ENCODE measurements around the gene LRRK1. TPM values are rescaled to one million over a fixed set of nuclear protein-coding genes. Genes with fewer than 3 reads are reported as not detected.

LRRK1 gene
- total and polyA plus RNA-seq, 9 donors, result 6.5 to 27.3 (median 17.5) TPM

- H3K4me3 ChIP-seq, result no peak overlapping the region
- H3K27me3 ChIP-seq, result no peaks in the 10 kb centered on the region
- no peak overlapping the region for H3K27ac ChIP-seq
- no peak for TF ChIP-seq EP300 (IDR thresholded peaks at IDR 0.05)
- TF ChIP-seq POLR2A (IDR thresholded peaks at IDR 0.05), result no peak
- no peak for TF ChIP-seq CTCF (IDR thresholded peaks at IDR 0.05)
- H3K9me3 ChIP-seq, result no peaks in the 10 kb centered on the region
- H3K36me3 ChIP-seq, result no peaks in the 10 kb centered on the region
- peak in 3 of 5 donors; percentile 16 to 35 (median 27) for DNase-seq
- intact Hi-C loops (cut with DNase I), result no loop called here
- H3K4me1 ChIP-seq (ENCODE audit: insufficient read depth), result peaks cover 18% of the 10 kb centered on the region
- 88 to 95% (median 92%) methylated on average over 15 to 17 of the region's 17 CpGs for WGBS, 3 donors
These were observed 106.9 kb downstream of the LRRK1 start for GRCh38 chr15:101025896-101026631.

- no peak overlapping the region for H3K27ac ChIP-seq
- H3K36me3 ChIP-seq, result no peaks in the 10 kb centered on the region
- intact Hi-C loops (cut with DNase I), result no loop called here
- H3K27me3 ChIP-seq, result no peaks in the 10 kb centered on the region
- 41 to 70% (median 44%) methylated on average over 13 of the region's 13 CpGs for WGBS, 3 donors
- DNase-seq, result peak; percentile 27 to 74 (median 42)
- no peaks in the 10 kb centered on the region for H3K9me3 ChIP-seq
- H3K4me1 ChIP-seq (ENCODE audit: insufficient read depth), result peaks cover 18% of the 10 kb centered on the region
- no peak overlapping the region for H3K4me3 ChIP-seq
- TF ChIP-seq CTCF (IDR thresholded peaks at IDR 0.05), result no peak
These were observed 107.6 kb downstream of the LRRK1 start for GRCh38 chr15:101026656-101027272.

GRCh38 chr15:101027273-101027901 lies 108.2 kb downstream of the LRRK1 start:
- H3K36me3 ChIP-seq, result no peaks in the 10 kb centered on the region
- H3K4me3 ChIP-seq, result no peak overlapping the region
- DNase-seq, result peak in 4 of 5 donors; percentile 14 to 40 (median 32)
- 91 to 94% (median 93%) methylated on average over 25 of the region's 25 CpGs for WGBS, 3 donors
- TF ChIP-seq EP300 (IDR thresholded peaks at IDR 0.05) (no peak), CTCF (IDR thresholded peaks at IDR 0.05) (no peak), POLR2A (IDR thresholded peaks at IDR 0.05) (no peak)
- intact Hi-C loops (cut with DNase I), result no loop called here
- no peaks in the 10 kb centered on the region for H3K9me3 ChIP-seq
- H3K27ac ChIP-seq, result no peak overlapping the region
- H3K27me3 ChIP-seq, result no peaks in the 10 kb centered on the region
- H3K4me1 ChIP-seq (ENCODE audit: insufficient read depth), result peaks cover 18% of the 10 kb centered on the region

- TF ChIP-seq EP300 (IDR thresholded peaks at IDR 0.05), result no peak
- TF ChIP-seq POLR2A (IDR thresholded peaks at IDR 0.05), result no peak
- TF ChIP-seq CTCF (IDR thresholded peaks at IDR 0.05), result no peak
- H3K27ac ChIP-seq, result no peak overlapping the region
- H3K4me1 ChIP-seq (ENCODE audit: insufficient read depth), result peaks cover 18% of the 10 kb centered on the region
- WGBS, 3 donors, result 90% methylated on average over 13 of the region's 13 CpGs
- no peaks in the 10 kb centered on the region for H3K36me3 ChIP-seq
- H3K9me3 ChIP-seq, result no peaks in the 10 kb centered on the region
- no peak overlapping the region for H3K4me3 ChIP-seq
- no peaks in the 10 kb centered on the region for H3K27me3 ChIP-seq
- intact Hi-C loops (cut with DNase I), result no loop called here
- DNase-seq, result peak in 2 of 5 donors; percentile 6 to 9
These were observed 108.8 kb downstream of the LRRK1 start for GRCh38 chr15:101027920-101028319.

Measured in ovary (tissue), 9 donors.